Activated CD4-positive, alpha-beta T cell treated with anti-CD3 and anti-CD28 coated beads, Interleukin-2, Interleukin-6, amounts not matched to agents 100 ng/mL and 50 ng/mL, durations not matched to agents 16 hours and 8 hours (primary cell): ENCODE measurements around the gene NOSIP.

Source experiments
- DNase-seq: peaks from one replicate; pipeline ENCODE4 v3.0.0-alpha.2; 2020

Gene NOSIP

DNA sequence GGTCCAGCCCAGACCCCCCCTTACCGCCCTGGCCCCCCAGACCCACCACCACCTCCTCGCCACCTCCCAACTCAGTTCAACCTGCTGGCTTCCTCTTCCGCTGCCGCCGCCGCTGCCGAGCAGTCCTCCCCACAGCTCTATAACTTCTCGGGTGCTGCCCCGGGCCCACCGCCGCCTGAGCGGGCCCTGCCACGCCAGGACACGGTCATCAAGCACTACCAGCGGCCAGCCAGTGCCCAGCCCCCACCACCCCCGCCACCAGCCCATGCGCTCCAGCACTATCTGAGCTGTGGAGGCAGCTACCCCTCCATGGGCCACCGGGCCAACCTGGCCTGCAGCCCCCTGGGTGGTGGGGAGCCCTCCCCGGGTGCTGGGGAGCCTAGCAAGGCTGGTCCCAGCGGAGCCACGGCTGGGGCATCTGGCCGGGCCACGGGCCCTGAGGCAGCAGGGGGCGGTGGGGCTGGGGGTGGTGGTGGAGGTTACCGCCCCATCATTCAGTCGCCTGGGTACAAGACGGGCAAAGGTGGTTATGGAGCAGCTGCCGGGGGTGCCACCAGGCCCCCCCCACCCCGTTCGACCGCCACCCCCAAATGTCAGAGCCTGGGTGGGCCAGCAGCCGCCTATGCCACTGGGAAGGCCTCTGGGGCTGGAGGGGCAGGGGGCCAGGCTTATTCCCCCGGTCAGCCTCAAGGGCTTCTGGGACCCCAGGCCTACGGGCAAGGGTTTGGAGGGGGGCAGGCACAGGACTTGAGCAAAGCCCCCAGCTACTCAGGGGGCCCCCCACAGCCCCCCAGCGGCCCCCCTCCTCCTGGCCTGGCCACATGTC lies 14.8 kb upstream of the NOSIP start:
- DNase-seq, result no peak

DNA sequence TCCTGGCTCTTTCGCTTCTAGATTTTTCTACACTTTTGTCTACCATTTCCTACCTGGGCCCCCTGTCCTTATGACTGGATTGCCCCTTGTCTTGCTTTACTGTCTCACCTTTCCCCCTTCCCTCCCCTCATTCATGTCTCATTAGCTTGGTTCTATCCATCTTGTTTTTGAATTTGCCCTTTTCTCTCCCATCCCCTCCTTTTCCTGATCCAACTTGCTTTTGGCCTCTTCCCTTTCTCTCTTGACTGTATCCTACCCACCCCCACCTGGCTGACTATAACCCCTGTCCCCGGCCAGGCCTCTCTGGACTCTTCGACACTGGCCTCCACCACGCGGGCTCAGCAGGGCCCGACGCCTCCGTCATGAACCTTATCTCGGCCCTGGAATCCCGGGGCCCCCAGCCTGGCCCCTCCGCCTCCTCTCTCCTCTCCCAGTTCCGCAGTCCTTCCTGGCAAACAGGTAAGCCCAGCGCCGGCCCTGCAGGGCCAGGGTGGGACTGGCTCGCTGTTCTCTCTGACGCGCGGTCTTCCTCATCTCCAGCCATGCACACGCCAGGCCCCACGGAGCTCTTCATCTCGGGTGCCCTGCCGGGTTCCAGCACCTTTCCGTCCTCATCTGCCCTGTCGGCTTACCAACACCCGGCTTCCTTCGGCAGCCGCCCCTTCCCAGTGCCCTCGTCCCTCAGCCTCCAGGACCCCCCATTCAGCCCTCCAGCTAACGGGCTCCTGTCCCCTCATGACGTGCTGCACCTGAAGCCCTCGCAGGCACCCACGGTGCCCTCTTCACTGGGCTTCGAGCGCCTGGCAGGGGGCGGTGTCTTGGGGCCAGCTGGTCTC lies 14.0 kb upstream of the NOSIP start:
- DNase-seq, result no peak

DNA sequence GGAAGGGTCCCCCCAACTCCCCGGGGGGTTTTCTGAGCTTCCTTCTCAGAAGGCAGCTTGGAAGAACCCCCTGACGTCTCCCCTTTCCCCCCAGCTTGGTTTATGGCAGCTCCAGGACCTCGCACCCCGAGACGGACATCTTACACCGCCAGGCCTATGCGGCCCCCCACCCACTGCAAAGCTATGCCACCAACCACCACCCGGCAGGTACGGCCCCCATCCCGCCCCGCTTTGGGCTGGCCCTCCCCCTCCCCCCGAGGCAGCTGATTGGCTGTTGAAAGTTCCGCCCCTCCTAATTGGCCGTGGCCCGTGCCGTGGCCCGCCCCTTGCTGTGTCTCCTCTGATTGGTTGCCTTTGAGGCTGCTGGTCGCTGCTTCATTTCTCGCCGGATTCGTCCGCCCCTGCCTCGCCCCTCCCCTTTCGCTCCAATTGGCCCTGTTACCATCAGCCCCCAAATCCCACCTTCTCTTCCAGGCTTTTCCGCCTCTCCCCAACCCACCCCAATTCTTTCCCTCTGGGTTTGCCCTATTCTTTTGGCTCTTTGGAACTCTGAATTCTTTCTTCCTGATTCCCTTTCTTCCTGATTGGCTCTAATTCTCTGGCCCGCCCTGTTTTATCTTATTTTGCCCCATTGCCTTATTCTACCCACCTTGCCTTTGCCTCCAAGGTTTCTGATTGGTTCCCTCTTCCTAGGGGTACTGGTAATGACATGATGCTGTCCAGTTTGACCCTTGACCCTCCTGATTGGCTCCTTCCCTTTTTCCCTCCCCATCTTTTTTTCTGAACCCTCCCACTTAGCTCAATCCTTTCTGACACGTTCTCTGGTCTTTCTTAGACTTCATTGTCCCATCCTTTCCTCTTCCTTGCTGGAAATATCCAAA lies 13.1 kb upstream of the NOSIP start:
- peak; percentile 97 for DNase-seq

DNA sequence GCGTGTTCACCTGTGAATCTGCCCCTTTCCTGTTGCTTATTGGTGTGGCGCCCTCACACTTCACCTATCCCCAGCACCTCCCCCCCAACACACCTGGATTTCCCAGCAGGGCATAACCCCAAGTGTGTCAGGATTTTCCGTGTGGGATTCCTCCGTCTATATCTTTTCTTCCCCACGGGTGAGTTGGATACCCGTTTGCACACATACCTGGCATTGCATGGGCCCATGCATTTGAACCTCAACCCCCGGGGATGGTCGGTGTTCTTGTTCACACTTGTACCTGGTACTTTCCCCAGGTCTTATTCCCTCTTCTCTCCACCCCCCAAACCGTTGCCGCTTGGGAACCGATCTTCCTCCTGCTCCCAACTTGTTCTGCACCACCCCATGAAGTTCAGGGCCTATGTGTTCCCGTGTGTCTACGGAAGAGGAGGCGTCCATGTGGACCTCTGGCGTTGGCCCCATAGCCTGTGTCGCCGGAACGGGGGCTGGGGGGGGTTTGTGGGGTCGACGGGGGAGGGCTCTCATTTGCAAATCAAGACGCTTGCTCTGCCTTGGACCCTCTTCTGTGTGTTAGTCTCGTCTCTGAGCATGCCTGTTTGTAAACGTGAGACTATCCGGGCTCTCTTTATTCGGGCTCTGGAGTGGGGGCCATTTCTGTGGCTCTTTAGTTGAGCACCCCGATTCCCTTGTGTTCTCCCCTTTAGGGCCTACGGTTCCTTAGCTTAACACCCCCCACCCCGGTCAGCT lies 12.3 kb upstream of the NOSIP start:
- DNase-seq, result peak; percentile 24

DNA sequence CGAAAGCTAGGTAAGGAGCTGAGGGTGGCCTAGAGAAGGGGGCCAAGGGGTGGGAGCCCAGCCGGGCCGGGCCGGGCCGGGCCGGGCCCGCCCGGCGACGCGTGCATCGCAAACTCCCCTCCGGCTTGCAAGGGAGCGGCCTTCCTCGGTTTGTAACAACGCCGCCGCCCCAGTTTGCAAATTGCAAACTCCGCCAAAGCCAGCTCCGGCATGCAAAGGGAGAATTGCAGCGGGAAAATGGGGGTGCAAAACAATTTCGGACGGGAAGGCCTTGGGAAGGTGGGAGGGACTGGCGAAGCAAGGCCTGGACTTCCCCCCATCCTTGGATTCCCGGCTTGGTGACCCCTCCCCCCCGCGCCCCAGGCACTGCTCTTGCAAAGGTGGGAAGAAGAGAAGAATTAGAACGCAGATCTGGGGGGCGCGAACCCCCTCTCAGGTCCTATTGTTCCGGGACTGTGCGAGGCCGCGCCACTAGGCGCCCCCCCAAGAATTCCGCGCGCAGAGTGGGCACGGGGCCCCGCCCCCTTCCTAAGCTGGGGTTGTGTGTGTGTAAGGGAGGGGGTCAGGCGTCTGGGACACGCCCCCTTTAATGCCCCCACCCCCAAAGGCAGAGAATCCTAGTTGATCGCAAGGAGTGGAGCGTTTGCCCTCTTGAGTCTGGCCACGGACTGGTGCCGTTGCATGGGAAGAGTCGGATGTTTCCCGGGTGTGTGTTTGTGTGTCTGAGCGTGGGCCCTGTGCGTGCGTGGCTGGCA lies 11.6 kb upstream of the NOSIP start:
- peak; percentile 63 for DNase-seq

DNA sequence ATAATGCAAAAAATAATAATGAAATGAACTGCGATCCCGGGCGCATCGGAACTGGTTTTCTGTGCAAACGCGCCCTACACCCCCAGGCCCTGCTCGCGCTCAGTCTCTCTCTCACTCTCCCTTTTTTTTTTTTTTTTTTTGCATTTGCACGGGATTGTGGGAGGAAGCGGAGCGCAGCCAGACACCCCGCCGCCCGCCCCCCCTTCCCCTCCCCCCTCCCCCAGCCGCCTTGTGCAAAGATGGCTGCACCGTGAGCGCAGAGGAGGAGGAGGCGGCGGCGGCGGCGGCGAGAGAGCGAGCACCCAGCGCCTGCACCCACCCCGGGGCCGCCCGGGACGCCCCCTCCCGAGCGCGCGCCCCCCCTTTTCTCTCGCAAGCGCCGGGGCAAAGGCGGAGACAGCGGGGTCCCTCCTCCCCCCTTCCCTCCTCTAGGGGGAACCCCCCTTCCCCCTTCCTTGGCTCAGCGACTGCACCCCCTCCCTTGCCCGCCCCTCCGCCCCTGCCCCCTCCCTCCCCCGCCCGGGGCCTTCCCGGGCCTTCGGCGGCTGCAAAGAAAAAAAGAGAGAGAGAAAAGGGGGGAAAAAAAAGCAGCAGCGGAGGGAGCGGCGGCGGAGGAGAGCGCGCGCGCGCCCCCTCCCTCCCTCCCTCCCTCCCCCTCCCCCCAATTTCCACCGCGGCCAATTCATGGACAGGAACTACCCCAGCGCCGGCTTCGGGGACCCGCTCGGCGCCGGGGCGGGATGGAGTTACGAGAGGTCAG lies 10.8 kb upstream of the NOSIP start, which contains the start of gene PRR12:
Gene PRR12 (plus strand): TSS at position 212 of the 760 bp plus-strand sequence. CDS start 473 bp downstream, at position 685.
- DNase-seq, result peak; percentile 76

DNA sequence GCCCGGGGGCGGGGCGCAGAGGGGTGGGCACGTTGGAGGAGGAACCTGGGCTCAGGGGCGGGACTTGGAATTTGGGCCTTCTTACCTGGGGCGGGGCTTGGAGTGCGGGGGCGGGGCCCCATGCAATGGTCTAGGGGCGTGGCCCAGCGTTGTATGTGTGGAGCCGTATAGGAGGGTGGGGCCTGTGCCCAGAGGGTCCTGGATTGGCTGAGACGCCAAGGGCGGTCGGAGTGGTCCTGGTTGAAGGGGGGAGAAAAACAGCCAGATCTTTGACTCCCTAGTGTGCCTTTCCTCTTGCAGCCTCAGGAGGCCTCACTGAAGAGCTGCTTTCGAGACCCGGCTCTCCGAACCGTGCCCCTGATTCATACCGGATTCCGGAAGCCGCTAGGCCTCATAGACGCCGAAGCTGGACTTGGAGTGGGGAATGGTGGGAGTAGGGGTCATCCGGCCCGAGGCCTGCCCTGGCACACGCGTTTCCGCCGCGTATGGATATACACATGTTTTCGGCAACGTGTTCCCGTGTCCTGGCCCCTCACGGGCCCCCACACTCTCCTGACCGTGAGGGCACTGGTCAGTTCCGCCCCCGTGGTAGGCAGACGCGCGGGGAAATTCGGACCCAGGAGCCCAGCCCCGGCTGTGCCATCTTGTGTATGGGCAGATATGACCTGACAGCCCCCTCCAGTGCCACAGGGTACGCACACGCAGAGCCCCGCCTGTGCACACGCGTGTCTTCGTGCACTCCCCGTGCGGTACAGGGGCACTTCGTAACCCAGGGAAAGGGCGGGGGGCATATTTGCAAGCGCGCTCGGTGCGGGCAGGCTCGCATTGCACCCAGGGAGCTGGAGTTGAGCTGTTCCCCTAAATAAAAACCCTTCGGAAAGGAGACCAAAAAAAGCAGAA lies 10.0 kb upstream of the NOSIP start:
- DNase-seq, result peak; percentile 98

DNA sequence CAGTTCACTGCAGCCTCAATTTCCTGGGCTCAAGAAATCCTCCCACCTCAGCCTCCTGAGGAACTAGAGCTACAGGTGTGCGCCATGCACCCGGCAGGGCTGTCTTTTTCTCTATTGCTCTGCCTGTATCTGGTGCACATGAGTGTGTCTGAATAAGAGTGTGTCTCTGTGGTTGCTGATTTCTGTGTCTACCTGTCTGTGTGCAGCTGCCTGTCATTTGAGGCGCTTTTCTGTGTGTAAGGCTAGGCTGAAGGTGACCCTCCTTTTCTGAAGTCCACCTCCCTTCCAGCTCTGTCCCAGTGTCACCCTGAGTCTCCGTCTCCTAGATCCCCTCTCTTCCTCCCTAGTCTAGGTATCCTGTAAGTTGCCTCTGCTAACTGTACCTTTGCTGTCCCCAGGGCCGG lies 9.1 kb upstream of the NOSIP start:
- no peak for DNase-seq

DNA sequence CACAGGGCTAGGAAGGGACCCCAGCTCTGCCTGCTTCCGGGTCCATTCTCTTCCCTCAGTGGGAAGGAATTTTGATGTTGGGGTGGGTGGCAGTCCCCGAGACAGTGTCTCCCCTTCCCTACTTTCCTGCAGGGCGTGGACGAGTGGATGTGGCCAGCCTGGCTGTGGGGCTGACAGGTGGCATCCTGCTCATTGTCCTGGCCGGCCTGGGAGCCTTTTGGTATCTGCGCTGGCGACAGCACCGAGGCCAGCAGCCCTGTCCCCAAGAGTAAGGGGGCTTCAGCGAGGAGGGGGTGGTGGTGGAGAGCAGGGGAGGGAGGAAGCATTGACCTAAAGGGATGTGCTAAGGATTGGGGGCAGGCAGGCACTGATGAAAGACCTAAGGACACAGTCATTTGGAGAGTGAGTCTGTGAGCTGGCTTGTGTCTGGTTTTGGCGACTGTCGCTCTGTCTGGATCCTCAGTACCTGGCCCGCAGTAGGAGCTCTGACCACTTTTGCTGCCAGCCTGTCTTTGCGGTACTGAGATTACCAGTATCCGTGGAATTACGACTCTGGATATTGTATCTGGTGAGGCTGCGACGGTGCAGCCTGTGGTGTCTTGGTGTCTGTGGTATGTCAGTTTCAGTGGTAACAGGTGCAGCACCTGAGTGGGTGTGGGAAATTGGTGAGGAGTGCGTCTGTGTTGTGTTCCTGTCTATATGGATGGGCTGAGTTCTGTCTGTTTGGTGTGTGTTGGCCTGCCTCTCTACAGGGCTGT lies 8.2 kb upstream of the NOSIP start:
- DNase-seq, result peak; percentile 28

DNA sequence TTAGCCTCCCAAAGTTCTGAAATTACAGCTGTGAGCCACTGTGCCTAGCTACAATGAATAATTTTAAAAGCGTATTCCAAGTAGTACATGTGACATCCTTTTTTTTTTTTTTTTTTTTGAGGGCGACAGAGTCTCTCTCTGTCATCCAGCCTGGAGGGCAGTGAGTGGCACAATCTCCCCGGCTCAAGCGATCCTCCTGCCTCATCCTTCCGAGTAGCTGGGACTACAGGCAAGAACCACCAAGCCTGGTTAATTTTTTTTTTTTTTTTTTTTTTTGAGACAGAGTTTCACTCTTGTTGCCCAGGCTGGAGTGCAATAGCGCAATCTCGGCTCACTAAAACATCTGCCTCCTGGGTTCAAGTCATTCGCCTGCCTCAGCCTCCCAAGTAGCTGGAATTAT lies 6.9 kb upstream of the NOSIP start:
- no peak for DNase-seq

DNA sequence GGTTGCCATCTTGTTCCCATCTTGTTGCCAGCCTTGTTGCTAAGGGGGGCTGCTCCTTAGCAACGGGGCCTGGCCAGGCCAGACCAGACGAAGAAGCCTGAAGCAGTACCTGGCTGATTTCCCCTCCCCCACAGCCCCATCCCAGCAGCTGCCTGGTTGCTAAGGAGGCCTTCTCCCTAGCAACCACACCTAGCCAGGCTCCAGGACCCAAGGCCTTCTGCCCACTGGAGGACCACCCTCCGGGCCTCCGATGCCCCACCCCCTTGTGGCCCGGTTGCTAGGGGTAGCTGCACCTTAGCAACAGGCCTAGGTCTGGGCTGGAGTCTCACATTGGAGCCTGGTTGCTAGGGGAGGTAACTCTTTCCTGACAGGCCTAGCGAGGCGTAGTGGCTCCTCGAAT lies 4.7 kb upstream of the NOSIP start:
- no peak for DNase-seq

DNA sequence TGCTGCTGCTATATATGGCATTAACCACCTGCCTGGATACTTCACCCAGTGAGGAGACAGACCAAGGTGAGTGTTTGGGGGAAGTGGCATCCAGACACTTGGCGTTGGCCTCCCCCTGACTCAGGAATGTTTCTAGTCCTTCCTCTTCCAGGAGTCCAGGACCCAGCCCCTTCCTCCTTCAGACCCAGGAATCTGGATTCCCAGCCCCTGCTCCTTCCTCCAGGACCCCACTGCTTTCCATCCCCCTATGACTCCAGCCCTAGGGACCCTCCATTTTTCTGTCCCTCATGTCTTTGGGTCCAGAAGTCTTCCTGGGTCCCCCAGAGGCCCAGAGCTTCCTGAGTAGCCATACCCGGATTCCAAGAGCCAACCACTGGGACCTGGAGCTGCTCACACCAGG lies 2.9 kb upstream of the NOSIP start:
- no peak for DNase-seq

DNA sequence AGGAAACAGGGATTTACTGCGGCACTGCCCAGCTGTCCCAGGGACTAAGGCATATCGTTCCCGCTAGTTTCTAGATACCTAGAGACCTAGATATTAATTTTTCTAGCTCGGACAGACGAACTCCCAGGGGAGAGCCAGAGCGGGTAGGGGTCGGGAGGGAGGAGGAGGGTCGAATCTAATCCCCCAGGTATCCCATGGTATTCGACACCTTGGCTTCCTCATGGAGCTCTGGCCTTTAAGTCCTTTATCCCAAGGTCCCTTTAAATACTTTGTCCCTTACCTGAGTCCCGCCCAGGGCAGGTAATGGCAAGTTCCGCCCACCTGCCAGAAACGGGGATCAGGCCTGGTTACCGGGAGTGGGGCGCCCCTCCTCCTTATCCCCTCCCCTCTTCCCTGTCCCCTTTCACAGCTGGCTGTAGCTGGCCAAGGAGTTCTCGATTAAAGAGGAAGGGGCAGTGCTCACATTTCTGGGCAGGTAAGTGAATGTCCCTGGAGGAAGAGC lies 702 bp upstream of the NOSIP start, which contains the start of gene PRRG2:
Gene PRRG2 (plus strand): TSS at position 310 of the 502 bp plus-strand sequence. CDS start 1,904 bp downstream, outside the sequence.
- no peak for DNase-seq

DNA sequence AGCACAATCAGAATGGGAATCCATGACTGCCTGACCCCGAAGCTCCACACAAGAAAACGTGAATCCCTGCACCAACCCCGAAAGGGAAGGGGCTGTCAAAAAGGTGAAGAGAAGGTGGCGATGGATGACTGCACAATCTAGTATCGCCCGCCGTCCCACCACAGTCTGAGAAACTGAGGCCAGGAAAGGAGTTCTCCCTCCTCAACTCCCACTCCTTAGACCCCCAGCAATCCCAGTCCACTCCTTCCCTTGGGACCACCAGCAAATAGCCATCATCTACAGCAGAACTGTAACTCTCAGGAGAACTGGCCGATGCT lies 451 bp downstream of the NOSIP start:
- no peak for DNase-seq

DNA sequence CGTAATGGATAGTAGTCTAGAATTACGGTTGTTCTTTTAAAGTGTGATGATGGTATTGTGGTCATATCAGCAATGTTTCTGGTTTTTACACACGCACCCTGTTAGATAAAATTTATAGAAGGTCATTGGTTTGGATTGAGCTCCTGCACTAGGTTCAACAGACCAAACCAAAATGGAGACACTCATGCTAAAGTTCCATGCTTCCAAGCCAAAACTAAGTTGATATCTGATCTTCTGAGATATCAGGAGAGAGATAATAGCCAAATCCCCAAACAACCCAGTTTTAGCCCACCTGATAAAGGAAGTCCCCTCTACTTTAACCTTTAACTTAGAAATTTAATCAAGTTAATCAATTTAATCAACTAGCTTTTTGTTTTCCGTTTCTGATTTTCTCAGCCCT lies 1.2 kb downstream of the NOSIP start:
- DNase-seq, result no peak

DNA sequence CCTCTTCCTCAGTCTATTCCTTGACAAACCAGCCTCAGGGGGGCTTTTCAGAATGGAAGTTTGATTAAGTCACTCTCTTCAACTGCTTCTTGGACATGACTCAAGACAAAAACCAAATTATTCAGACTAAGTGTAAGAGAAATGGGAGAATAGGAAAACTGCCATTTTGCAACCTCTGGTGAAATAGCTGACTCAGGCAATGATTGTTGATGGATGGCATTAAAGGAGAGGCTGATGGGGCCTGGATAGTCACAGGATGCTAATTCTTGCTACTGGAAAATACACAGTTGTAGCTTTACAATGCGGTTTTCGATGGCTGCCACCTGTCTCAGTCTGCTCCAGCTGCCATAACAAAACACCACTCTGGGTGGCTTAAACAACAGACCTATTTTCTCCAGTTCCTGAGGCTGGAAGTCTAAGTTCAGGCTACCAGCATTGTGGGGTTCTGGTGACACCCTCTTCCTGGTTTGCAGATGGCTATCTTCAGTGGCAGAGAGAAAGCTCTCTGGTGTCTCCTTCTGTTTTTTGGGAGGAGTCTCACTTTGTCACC lies 6.1 kb downstream of the NOSIP start:
- DNase-seq, result no peak

DNA sequence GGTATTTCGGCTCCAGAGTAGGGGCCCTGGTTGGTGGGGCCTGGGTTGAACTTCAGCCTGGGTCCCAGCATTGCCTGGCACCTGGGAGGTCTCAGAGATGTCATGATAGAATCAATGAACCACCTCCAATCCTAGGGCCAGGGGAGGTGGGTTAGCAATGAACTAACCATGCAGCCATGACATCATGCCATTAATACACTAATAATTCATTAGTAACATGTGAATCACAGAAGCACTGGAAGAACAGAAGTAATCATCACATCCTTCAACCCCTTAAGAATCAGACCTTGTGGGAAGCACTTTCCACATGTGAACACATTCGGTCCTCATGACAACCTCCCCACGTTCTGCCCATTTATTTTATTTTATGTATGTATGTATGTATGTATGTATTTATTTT lies 6.9 kb downstream of the NOSIP start:
- DNase-seq, result no peak

DNA sequence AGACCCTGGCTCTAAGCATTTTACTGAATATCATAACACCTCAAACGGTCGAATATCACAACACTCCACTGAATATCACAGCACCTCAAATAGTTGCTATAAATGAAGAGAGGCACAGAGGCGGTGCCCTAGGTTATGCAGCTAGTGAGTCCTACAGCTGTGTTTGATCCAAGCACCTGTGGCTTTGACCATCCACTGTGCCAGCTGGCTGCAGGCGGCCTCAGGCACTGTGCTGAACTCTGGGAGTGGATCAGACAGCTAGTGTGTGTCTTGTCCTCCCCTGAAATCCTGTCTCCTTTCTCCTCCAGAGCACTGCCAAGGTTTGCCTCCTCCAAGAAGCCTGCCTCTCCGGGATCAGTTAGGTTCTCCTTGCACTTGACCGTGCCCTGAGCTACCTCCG lies 7.3 kb downstream of the NOSIP start:
- DNase-seq, result no peak
